NCI-H2107 (cell line): ENCODE data around the gene DENND2A.
"Not testable (repeated sequence)": the region's sequence is repeated elsewhere in the genome, so short reads cannot be mapped to it uniquely, and the experiment has no call there.

ENCODE experiments used
- DNase-seq: peaks from one replicate; lab custom pipeline; 2025; lab: John Stamatoyannopoulos, UW

DENND2A gene

GRCh38 chr7:140587243-140587642 lies 53.4 kb downstream of the DENND2A start:
- DNase-seq = no peak

- no peak for DNase-seq
Observed at GRCh38 chr7:140586516-140586915, 54.1 kb downstream of the DENND2A start.

- DNase-seq = no peak
Observed at GRCh38 chr7:140585333-140585732, 55.3 kb downstream of the DENND2A start.

GRCh38 chr7:140584195-140584851 lies 56.3 kb downstream of the DENND2A start:
- no peak for DNase-seq

GRCh38 chr7:140581411-140581810 lies 59.2 kb downstream of the DENND2A start:
- no peak for DNase-seq

GRCh38 chr7:140577651-140578050 lies 63.0 kb downstream of the DENND2A start:
- DNase-seq = no peak

GRCh38 chr7:140576589-140576988 lies 64.0 kb downstream of the DENND2A start:
- no peak for DNase-seq

GRCh38 chr7:140571538-140572122 lies 69.0 kb downstream of the DENND2A start:
- DNase-seq = no peak

- no peak for DNase-seq
Observed at GRCh38 chr7:140570120-140570519, 70.5 kb downstream of the DENND2A start.

- no peak for DNase-seq
Observed at GRCh38 chr7:140568021-140568813, 72.4 kb downstream of the DENND2A start.

GRCh38 chr7:140566186-140566585 lies 74.4 kb downstream of the DENND2A start:
- DNase-seq = not testable (repeated sequence)

GRCh38 chr7:140565761-140566160 lies 74.9 kb downstream of the DENND2A start:
- DNase-seq = not testable (repeated sequence)

- no peak for DNase-seq
Observed at GRCh38 chr7:140564643-140565042, 76.0 kb downstream of the DENND2A start.

- DNase-seq = no peak
Observed at GRCh38 chr7:140562926-140563481, 77.6 kb downstream of the DENND2A start.

GRCh38 chr7:140559410-140559809 lies 81.2 kb downstream of the DENND2A start:
- DNase-seq = no peak

GRCh38 chr7:140557809-140558518 lies 82.6 kb downstream of the DENND2A start:
- no peak for DNase-seq

- no peak for DNase-seq
Observed at GRCh38 chr7:140557069-140557468, 83.5 kb downstream of the DENND2A start.

- DNase-seq = not testable (repeated sequence)
Observed at GRCh38 chr7:140553236-140553635, 87.4 kb downstream of the DENND2A start.

GRCh38 chr7:140552240-140552679 lies 88.4 kb downstream of the DENND2A start:
- DNase-seq = no peak

GRCh38 chr7:140551355-140552239 lies 89.0 kb downstream of the DENND2A start:
- no peak for DNase-seq

- no peak for DNase-seq
Observed at GRCh38 chr7:140546947-140547346, 93.7 kb downstream of the DENND2A start.
